ENCODE data around the gene SRGAP1.

Gene SRGAP1

DNA sequence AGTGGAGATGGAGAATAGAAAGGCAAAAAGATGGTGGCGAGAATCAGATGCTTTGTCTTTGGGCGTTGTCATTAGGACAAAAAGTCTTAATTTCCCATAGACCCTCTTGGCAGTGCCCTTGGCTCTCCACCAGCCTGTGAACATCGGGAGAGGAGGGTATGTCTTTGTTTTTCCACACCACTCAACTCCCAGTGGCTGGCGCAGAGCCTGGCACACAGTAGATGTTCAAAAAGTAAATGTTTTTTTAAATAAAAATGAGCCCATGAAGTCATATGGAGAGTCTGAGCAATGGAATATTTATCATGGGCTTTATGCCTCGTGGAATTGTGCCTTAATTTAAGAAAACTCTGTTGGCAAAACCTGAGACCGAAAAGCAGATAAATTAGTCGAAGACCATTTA is 90.4 kb downstream of the SRGAP1 start:
- no peak for TF ChIP-seq FOXP2 (optimal IDR thresholded peaks at IDR 0.05; ENCODE audit: borderline replicate concordance, extremely low read depth, extremely low read length, insufficient read depth)
- no peak for TF ChIP-seq SIN3A (IDR thresholded peaks at IDR 0.05; ENCODE audit: borderline replicate concordance, insufficient read depth, low read length)
- no peak for TF ChIP-seq TAF1 (IDR thresholded peaks at IDR 0.05; ENCODE audit: borderline replicate concordance, insufficient read depth, low read length)
- no peak for TF ChIP-seq POLR2AphosphoS5 (IDR thresholded peaks at IDR 0.05; ENCODE audit: low read depth, low read length)
- TF ChIP-seq, protein P1, sequence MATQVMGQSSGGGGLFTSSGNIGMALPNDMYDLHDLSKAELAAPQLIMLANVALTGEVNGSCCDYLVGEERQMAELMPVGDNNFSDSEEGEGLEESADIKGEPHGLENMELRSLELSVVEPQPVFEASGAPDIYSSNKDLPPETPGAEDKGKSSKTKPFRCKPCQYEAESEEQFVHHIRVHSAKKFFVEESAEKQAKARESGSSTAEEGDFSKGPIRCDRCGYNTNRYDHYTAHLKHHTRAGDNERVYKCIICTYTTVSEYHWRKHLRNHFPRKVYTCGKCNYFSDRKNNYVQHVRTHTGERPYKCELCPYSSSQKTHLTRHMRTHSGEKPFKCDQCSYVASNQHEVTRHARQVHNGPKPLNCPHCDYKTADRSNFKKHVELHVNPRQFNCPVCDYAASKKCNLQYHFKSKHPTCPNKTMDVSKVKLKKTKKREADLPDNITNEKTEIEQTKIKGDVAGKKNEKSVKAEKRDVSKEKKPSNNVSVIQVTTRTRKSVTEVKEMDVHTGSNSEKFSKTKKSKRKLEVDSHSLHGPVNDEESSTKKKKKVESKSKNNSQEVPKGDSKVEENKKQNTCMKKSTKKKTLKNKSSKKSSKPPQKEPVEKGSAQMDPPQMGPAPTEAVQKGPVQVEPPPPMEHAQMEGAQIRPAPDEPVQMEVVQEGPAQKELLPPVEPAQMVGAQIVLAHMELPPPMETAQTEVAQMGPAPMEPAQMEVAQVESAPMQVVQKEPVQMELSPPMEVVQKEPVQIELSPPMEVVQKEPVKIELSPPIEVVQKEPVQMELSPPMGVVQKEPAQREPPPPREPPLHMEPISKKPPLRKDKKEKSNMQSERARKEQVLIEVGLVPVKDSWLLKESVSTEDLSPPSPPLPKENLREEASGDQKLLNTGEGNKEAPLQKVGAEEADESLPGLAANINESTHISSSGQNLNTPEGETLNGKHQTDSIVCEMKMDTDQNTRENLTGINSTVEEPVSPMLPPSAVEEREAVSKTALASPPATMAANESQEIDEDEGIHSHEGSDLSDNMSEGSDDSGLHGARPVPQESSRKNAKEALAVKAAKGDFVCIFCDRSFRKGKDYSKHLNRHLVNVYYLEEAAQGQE (IDR thresholded peaks at IDR 0.05; ENCODE audit: insufficient read depth in 1 of 2, low read depth in 2 of 2, low read length in 2 of 2), result no peak

DNA sequence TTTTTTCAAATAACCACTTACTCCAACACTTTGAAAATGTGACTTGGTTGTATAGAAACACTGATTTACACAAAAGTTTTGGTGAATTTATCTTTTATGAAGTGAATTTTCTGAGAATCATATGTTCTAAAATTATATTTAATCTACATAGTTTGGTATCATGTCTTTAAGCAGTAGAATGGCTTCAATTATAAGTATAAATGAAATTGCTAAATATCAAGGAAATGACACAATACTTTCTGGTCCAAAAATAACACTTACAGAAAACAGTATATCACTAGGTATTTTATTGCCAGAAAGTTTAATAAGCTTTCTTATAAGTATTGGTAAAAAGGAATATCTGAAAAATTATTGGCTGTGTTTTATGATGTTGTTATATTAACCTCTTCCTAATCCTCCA is 90.9 kb downstream of the SRGAP1 start:
- TF ChIP-seq SIN3A (IDR thresholded peaks at IDR 0.05; ENCODE audit: borderline replicate concordance, insufficient read depth, low read length) (no peak), FOXP2 (optimal IDR thresholded peaks at IDR 0.05; ENCODE audit: borderline replicate concordance, extremely low read depth, extremely low read length, insufficient read depth) (no peak)

DNA sequence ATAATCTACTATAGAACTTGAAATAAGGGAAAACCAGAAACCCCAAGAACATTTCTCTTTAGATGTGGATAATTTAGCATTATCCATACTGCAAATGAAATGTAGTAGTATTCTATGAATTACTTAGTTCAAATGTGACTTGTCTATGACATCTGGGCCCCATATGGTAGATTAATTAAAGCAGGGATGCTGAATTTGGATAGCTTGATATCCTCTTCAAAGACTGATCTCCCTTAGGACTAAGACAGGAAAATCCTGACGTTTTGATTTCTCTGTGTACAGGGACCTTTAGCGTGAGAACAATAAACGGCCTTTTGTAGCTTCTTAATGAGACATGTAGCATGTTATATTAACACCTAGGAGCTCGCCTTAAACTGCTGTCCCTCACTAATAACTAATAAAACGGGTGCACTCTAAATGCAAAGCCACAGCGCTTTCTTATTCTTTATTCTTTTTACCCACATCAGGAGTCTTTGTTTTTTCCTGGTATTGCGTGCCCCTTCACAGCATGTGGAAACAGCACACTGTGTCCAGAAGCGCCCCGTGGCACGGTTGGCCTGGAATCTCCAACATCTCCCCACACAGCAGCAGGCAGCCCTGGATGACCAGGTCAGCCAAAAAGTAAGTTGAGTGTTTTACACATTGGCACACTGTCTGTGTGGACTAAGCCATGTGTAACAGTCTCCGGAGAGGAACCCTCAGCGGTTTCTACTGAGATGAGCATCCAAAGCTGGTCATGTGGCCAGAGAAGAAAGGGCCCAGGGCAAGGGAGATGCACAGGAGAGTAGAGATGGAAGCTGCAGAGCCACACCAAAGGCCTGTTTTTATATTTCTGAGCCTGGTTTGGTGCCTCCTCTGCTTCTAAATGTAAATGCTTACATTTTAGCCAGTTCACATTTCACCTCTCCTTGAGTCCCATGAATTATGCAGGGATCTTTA is 93.1 kb downstream of the SRGAP1 start:
- TF ChIP-seq POLR2AphosphoS5 (IDR thresholded peaks at IDR 0.05; ENCODE audit: low read depth, low read length), result no peak
- TF ChIP-seq SIN3A (IDR thresholded peaks at IDR 0.05; ENCODE audit: borderline replicate concordance, insufficient read depth, low read length), result no peak
- TF ChIP-seq FOXP2 (optimal IDR thresholded peaks at IDR 0.05; ENCODE audit: borderline replicate concordance, extremely low read depth, extremely low read length, insufficient read depth), result no peak
- TF ChIP-seq, protein P1 (IDR thresholded peaks at IDR 0.05; ENCODE audit: insufficient read depth in 1 of 2, low read depth in 2 of 2, low read length in 2 of 2), result no peak
- TF ChIP-seq TAF1 (IDR thresholded peaks at IDR 0.05; ENCODE audit: borderline replicate concordance, insufficient read depth, low read length), result no peak

DNA sequence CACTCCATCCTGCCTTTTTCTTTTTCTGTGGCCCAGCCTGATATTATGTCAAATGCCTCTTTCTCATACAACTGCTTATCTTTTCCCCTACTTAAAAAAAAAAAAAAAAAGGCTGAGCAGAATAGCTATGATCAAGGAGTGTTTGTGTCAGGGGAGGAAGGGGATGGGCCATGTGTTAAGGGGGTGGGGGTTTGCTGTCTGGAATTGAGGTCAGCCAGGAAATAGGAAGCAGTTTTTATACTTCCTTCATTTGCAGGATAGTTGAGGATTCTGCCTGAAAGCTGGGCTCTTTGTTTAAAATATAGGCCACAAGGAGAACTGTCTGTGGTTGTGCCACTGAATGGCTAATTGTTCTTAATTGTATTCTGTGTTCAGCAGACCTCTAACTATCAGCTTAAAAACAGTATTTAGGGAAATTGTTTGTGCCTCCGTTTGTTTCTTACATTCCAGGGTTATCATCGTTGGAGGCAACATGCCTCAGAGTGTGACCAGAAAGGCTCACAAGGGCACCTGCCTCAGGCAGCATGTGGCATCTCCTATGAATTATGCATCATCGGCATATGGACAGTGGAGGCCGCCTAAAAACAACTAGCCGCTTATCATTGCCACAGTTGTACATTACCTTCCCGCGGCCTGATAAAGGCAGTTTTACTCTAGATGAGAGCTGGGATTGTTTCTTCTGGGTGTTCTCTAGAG is 96.0 kb downstream of the SRGAP1 start:
- TF ChIP-seq FOXP2 (optimal IDR thresholded peaks at IDR 0.05; ENCODE audit: borderline replicate concordance, extremely low read depth, extremely low read length, insufficient read depth), result no peak
- TF ChIP-seq, protein P1 (IDR thresholded peaks at IDR 0.05; ENCODE audit: insufficient read depth in 1 of 2, low read depth in 2 of 2, low read length in 2 of 2), result no peak
- no peak for TF ChIP-seq POLR2AphosphoS5 (IDR thresholded peaks at IDR 0.05; ENCODE audit: low read depth, low read length)
- TF ChIP-seq TAF1 (IDR thresholded peaks at IDR 0.05; ENCODE audit: borderline replicate concordance, insufficient read depth, low read length), result no peak

DNA sequence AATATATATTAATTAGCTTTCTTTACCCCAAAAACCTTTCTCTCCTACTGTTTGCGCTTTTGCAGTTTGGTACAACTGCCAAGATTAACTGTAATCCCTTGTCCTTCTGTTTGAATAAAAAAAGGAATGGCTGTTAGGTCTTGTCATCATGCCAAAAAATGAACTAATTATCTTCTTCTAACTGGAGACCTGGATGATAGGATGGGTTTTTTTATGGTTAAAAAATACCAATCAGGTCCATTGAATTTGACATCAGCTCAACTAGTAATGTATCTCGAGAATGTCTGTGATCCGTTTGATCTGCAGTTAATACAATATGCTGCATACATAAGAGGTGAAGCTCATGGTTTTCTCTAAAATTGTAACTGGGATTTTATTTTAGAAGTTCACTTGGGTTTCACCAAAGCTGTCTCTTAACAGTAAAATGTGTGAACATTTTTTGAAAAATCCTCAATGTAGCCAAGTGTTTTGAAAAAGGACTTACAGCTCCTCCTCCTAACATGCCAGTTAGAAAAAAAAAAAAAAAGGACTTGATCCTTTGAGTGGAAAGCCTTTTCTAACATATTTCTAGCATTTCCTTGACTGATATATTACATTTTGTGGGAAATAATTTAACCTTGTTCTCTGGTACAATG is 96.8 kb downstream of the SRGAP1 start:
- no peak for TF ChIP-seq SIN3A (IDR thresholded peaks at IDR 0.05; ENCODE audit: borderline replicate concordance, insufficient read depth, low read length)
- TF ChIP-seq FOXP2 (optimal IDR thresholded peaks at IDR 0.05; ENCODE audit: borderline replicate concordance, extremely low read depth, extremely low read length, insufficient read depth), result no peak
- no peak for TF ChIP-seq POLR2AphosphoS5 (IDR thresholded peaks at IDR 0.05; ENCODE audit: low read depth, low read length)
- TF ChIP-seq, protein P1 (IDR thresholded peaks at IDR 0.05; ENCODE audit: insufficient read depth in 1 of 2, low read depth in 2 of 2, low read length in 2 of 2), result no peak
- TF ChIP-seq TAF1 (IDR thresholded peaks at IDR 0.05; ENCODE audit: borderline replicate concordance, insufficient read depth, low read length), result no peak

All from PFSK-1 (cell line).